Hematopoietic multipotent progenitor cell treated with erythropoietin and hydrocortisone succinate and interleukin-3 and kit ligand, for 6 days (in vitro differentiated cells): ENCODE data around the gene SLC22A5.
A peak's percentile ranks its signal among the peaks of the same experiment; 100 is the strongest.
"Not testable (repeated sequence)": the region's sequence is repeated elsewhere in the genome, so short reads cannot be mapped to it uniquely, and the experiment has no call there.

Source experiments
- DNase-seq: peaks from one replicate; pipeline ENCODE4 v3.0.0-alpha.2; 2015

The SLC22A5 gene

GRCh38 chr5:132428484-132429462 is 59.3 kb downstream of the SLC22A5 start:
- no peak for DNase-seq

GRCh38 chr5:132429463-132430440 is 60.2 kb downstream of the SLC22A5 start:
- no peak for DNase-seq

GRCh38 chr5:132430746-132431145 is 61.2 kb downstream of the SLC22A5 start:
- DNase-seq, result no peak

GRCh38 chr5:132431632-132432031 is 62.1 kb downstream of the SLC22A5 start:
- DNase-seq, result no peak

GRCh38 chr5:132433141-132433540 is 63.6 kb downstream of the SLC22A5 start:
- no peak for DNase-seq

GRCh38 chr5:132434416-132435286 is 65.1 kb downstream of the SLC22A5 start:
- no peak for DNase-seq

GRCh38 chr5:132435447-132435846 is 65.9 kb downstream of the SLC22A5 start:
- DNase-seq, result no peak

- no peak for DNase-seq
These were observed 66.4 kb downstream of the SLC22A5 start for GRCh38 chr5:132435886-132436285.

- DNase-seq, result no peak
These were observed 67.4 kb downstream of the SLC22A5 start for GRCh38 chr5:132436936-132437335.

GRCh38 chr5:132437604-132438266 is 68.2 kb downstream of the SLC22A5 start:
- DNase-seq, result peak; percentile 79

- not testable (repeated sequence) for DNase-seq
These were observed 68.7 kb downstream of the SLC22A5 start for GRCh38 chr5:132438267-132438645.

GRCh38 chr5:132438917-132439316 is 69.4 kb downstream of the SLC22A5 start:
- DNase-seq, result peak; percentile 33

- no peak for DNase-seq
These were observed 70.1 kb downstream of the SLC22A5 start for GRCh38 chr5:132439521-132440089.

GRCh38 chr5:132444061-132444460 is 74.6 kb downstream of the SLC22A5 start:
- DNase-seq, result no peak
